Natural killer cell (primary cell): ENCODE measurements around the gene COL6A2. TPM values are rescaled to one million over a fixed set of nuclear protein-coding genes. Genes with fewer than 3 reads are reported as not detected.
A peak's percentile ranks its signal among the peaks of the same experiment; 100 is the strongest.

Experiments used
- ATAC-seq, 3 donors: fragments of 150-1000 bp in 2 of 3; fragments of 200-7000 bp in 1 of 3; cut with Tn5 transposase; 1 replicate in 1 of 3; 2 replicates in 2 of 3; pipeline ENCODE4 v1.10.0; 2021; ENCODE audit warnings: mild to moderate bottlenecking in 2 of 3, moderate library complexity in 2 of 3
- DNase-seq, 2 donors: peaks; one replicate each; pipeline versions ENCODE4 v3.0.0 to v3.0.0-alpha.2; 2013 to 2021; ENCODE audit warnings: mixed read lengths in 1 of 2
- H3K27ac ChIP-seq: one replicate; pipeline ENCODE4 v1.5.1; 2013; ENCODE audit warnings: mild to moderate bottlenecking, low read length
- H3K27me3 ChIP-seq: one replicate; pipeline ENCODE4 v1.6.1; 2013; ENCODE audit warnings: low read length; ENCODE audit not compliant: control insufficient read depth, insufficient read depth
- H3K36me3 ChIP-seq: one replicate; pipeline ENCODE4 v1.6.1; 2013; ENCODE audit warnings: low read length; ENCODE audit not compliant: control insufficient read depth, insufficient read depth
- H3K4me1 ChIP-seq: one replicate; pipeline ENCODE4 v1.6.1; 2013; ENCODE audit warnings: low read length; ENCODE audit not compliant: control insufficient read depth, insufficient read depth
- H3K4me3 ChIP-seq: one replicate; pipeline ENCODE4 v1.5.1; 2013; ENCODE audit warnings: low read length
- H3K9me3 ChIP-seq: one replicate; pipeline ENCODE4 v1.6.1; 2013; ENCODE audit warnings: low read length; ENCODE audit not compliant: control insufficient read depth, insufficient read depth
- H3K27ac Mint-ChIP-seq, 2 donors: one replicate each; pipeline ENCODE4 v1.8.0; 2022; ENCODE audit warnings: mild to moderate bottlenecking in 2 of 2, mixed read lengths in 2 of 2, moderate library complexity in 1 of 2
- H3K27me3 Mint-ChIP-seq, 2 donors: one replicate each; pipeline ENCODE4 v1.8.0; 2022; ENCODE audit warnings: low read depth in 2 of 2, mixed read lengths in 2 of 2
- H3K36me3 Mint-ChIP-seq: one replicate; pipeline ENCODE4 v1.8.0; 2022; ENCODE audit warnings: mixed read lengths
- H3K4me1 Mint-ChIP-seq, 2 donors: one replicate each; pipeline ENCODE4 v1.8.0; 2022; ENCODE audit warnings: mixed read lengths in 2 of 2
- H3K4me3 Mint-ChIP-seq: one replicate; pipeline ENCODE4 v1.8.0; 2022; ENCODE audit warnings: mild to moderate bottlenecking, moderate library complexity, mixed read lengths
- H3K9me3 Mint-ChIP-seq, 2 donors: one replicate each; pipeline ENCODE4 v1.8.0; 2022; ENCODE audit warnings: mixed read lengths in 2 of 2
- WGBS: methylation state at CpG from one replicate; pipeline ENCODE4 v1.1.7; 2013; ENCODE audit warnings: missing lambda C conversion rate; ENCODE audit not compliant: insufficient coverage; 5-methylcytosine and 5-hydroxymethylcytosine counted together
- intact Hi-C: fragments of 100-400 bp; cut with micrococcal nuclease; formaldehyde crosslinking; loops from one replicate; pipeline ENCODE4 v1.14.2; 2022
- total RNA-seq, 4 donors: library from RNA; stranded (reverse); fragments of 120-200 nt in 1 of 4; gene quantifications; one replicate each; pipeline versions ENCODE4 v1.2.3 to v1.2.4, GENCODE V29; 2013 to 2022
- TF ChIP-seq, protein P1 (sequence below): fragments of 200-600 bp; IDR thresholded peaks from one replicate; pipeline ENCODE4 v1.8.0; 2022; ENCODE audit warnings: antibody characterized with exemption

The COL6A2 gene
- total RNA-seq, 3 donors from 2014 or later (not counting 1 experiment from before 2014, with no cell fraction given) = 93.9 to 110 (median 97.2) TPM

DNA sequence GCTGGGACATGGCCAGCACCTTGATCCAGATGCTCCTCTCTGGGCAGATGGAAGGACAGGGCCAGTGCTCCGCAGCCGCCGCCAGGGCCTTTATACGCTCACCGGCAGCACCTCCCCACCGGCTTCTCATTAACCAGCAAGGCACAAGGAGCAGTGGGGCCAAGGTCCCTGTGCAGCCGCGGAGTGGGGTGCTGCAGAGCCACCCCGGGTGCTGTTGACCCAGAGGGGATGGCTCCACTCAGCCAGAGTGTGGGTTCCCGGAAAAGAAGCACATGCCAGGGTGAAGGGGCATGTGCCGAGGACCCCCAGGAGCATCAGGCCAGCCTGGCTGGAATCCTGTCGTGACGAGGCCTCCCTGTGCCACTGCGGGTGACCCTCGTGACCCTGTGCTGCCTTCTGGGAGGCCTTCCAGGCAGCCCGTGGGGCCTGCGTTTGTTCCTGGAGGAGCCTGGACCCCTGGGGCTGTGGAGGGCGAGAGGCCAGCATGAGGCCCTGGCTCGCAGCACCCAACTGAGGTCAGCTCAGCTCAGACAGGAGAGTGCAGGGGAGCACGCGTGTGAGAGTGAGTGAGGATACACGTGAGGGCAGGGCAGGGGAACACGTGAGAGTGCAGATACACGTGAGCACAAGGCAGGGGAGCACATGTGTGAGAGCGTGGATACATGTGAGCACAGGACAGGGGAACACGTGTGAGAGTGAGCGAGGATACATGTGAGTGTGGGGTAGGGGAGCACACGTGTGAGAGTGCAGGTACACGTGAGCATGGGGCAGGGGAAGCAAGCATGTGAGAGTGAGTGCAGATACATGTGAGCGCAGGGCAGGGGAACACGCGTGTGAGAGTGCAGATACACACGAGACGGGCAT is 57.8 kb downstream of the COL6A2 start, which contains the start of gene FTCD:
Gene FTCD (minus strand): TSS at position 66 of the 864 bp plus-strand sequence. CDS start 56 bp downstream, at position 10.
- Mint-ChIP-seq H3K27me3 (no peaks in the 10 kb centered on the region), H3K9me3 (no peaks in the 10 kb centered on the region), H3K36me3 (no peaks in the 10 kb centered on the region), H3K4me1 (no peaks in the 10 kb centered on the region), H3K4me3 (no peak within 1 kb of the TSS), H3K27ac (no peak within 1 kb of the TSS)
- no peak within 1 kb of the TSS for H3K4me3 ChIP-seq
- no peaks in the 10 kb centered on the region for H3K36me3 ChIP-seq
- no peaks in the 10 kb centered on the region for H3K9me3 ChIP-seq
- TF ChIP-seq, protein P1, sequence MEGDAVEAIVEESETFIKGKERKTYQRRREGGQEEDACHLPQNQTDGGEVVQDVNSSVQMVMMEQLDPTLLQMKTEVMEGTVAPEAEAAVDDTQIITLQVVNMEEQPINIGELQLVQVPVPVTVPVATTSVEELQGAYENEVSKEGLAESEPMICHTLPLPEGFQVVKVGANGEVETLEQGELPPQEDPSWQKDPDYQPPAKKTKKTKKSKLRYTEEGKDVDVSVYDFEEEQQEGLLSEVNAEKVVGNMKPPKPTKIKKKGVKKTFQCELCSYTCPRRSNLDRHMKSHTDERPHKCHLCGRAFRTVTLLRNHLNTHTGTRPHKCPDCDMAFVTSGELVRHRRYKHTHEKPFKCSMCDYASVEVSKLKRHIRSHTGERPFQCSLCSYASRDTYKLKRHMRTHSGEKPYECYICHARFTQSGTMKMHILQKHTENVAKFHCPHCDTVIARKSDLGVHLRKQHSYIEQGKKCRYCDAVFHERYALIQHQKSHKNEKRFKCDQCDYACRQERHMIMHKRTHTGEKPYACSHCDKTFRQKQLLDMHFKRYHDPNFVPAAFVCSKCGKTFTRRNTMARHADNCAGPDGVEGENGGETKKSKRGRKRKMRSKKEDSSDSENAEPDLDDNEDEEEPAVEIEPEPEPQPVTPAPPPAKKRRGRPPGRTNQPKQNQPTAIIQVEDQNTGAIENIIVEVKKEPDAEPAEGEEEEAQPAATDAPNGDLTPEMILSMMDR = no peak
- WGBS = 91% methylated on average over 34 of the region's 34 CpGs
- ATAC-seq (no peak), DNase-seq (peak in 1 of 2 donors; percentile 9)
- H3K27ac ChIP-seq = no peak within 1 kb of the TSS
- intact Hi-C loops = no loop called here
- peaks cover 8% of the 10 kb centered on the region for H3K4me1 ChIP-seq
- no peaks in the 10 kb centered on the region for H3K27me3 ChIP-seq

DNA sequence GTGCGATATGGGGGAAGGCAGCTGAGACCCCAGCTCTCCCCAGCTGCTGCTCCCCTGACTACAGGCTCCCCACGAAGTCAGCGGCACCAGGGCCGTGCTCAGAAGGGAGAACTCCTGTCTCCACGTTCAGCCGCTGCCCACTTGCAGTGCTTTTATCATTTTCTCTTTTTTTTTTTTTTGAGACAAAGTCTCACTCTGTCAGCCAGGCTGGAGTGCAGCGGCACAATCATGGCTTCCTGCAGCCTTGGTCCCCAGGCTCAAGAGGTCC is 58.4 kb downstream of the COL6A2 start:
- DNase-seq (no peak), ATAC-seq (no peak)
- Mint-ChIP-seq H3K9me3 (no peaks in the 10 kb centered on the region), H3K36me3 (no peaks in the 10 kb centered on the region), H3K27ac (no peak overlapping the region), H3K4me3 (no peak overlapping the region), H3K27me3 (no peaks in the 10 kb centered on the region), H3K4me1 (no peaks in the 10 kb centered on the region)
- intact Hi-C loops = no loop called here
- H3K27me3 ChIP-seq = no peaks in the 10 kb centered on the region
- H3K4me1 ChIP-seq = peaks cover 8% of the 10 kb centered on the region
- no peak overlapping the region for H3K4me3 ChIP-seq
- no peak overlapping the region for H3K27ac ChIP-seq
- TF ChIP-seq, protein P1 = no peak
- H3K36me3 ChIP-seq = no peaks in the 10 kb centered on the region
- 90% methylated on average over 7 of the region's 7 CpGs for WGBS
- no peaks in the 10 kb centered on the region for H3K9me3 ChIP-seq

GRCh38 chr21:46156678-46157077 is 58.8 kb downstream of the COL6A2 start:
- H3K27ac Mint-ChIP-seq = no peak overlapping the region
- DNase-seq (no peak), ATAC-seq (no peak)
- Histone ChIP-seq H3K27ac (no peak overlapping the region), H3K27me3 (no peaks in the 10 kb centered on the region), H3K4me1 (peaks cover 8% of the 10 kb centered on the region), H3K4me3 (no peak overlapping the region), H3K36me3 (no peaks in the 10 kb centered on the region), H3K9me3 (no peaks in the 10 kb centered on the region)
- TF ChIP-seq, protein P1 = no peak
- no peaks in the 10 kb centered on the region for H3K9me3 Mint-ChIP-seq
- no peaks in the 10 kb centered on the region for H3K4me1 Mint-ChIP-seq
- no peaks in the 10 kb centered on the region for H3K36me3 Mint-ChIP-seq
- H3K27me3 Mint-ChIP-seq = no peaks in the 10 kb centered on the region
- intact Hi-C loops = no loop called here
- H3K4me3 Mint-ChIP-seq = no peak overlapping the region
- WGBS = 91% methylated on average over 10 of the region's 10 CpGs
